OCI-LY7 (cell line): ENCODE data around the gene LRBA.

Source experiments
- CTCF ChIP-seq: fragments of 200-600 bp; sonication (generic); conservative IDR thresholded peaks from 2 replicates; pipeline ENCODE4 v1.5.1; 2014; ENCODE audit warnings: mild to moderate bottlenecking, antibody characterized with exemption, low read length, moderate library complexity, mixed read lengths
- EZH2phosphoT487 ChIP-seq: fragments of 200-600 bp; sonication (generic); IDR thresholded peaks from 2 replicates; pipeline ENCODE4 v1.6.1; 2018; ENCODE audit warnings: low read depth, borderline replicate concordance, mild to moderate bottlenecking, mixed run types, antibody characterized with exemption, low read length, moderate library complexity, mixed read lengths

DNA sequence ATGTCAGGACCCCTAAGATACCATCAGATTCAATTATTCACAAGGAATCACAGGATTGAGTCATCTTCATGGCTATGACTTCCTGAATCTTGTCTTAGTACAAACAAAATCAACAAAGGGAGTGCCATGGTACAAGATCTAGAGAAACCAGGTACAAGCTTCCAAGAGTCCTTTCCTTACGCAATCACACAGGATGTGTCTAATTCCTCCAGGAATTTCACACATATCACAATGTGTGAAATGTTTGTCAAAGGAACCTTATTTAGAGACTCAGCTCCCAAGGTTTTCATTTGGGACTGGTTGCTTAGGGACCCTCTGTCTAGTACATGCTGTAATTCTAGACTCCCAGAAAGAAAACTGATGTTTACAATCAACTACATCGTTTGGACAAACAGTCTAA lies 350.1 kb downstream of the LRBA start:
- TF ChIP-seq CTCF (no peak), EZH2phosphoT487 (no peak)
